Nephron (organoid): Measurements from ENCODE around the gene SOAT2.
A peak's percentile ranks its signal among the peaks of the same experiment; 100 is the strongest.

Experiments
- H3K27ac Mint-ChIP-seq, 3 experiments: 2 replicates each; pipeline ENCODE4 v1.8.0; 2020; ENCODE audit warnings: mixed read lengths in 3 of 3, mild to moderate bottlenecking in 2 of 3, moderate library complexity in 1 of 3
- H3K27me3 Mint-ChIP-seq: 2 replicates; pipeline ENCODE4 v1.8.0; 2021; ENCODE audit warnings: low read depth, mild to moderate bottlenecking, moderate library complexity, mixed read lengths
- H3K36me3 Mint-ChIP-seq: 2 replicates; pipeline ENCODE4 v1.8.0; 2020; ENCODE audit warnings: low read depth, mixed read lengths
- H3K4me1 Mint-ChIP-seq: 2 replicates; pipeline ENCODE4 v1.8.0; 2020; ENCODE audit warnings: mixed read lengths
- H3K4me3 Mint-ChIP-seq, 3 experiments: 2 replicates each; pipeline ENCODE4 v1.8.0; 2020; ENCODE audit warnings: mild to moderate bottlenecking in 3 of 3, mixed read lengths in 3 of 3, moderate library complexity in 2 of 3
- H3K9me3 Mint-ChIP-seq: 2 replicates; pipeline ENCODE4 v1.8.0; 2020; ENCODE audit warnings: mixed read lengths
- CTCF ChIP-seq, 3 experiments: fragments of 200-600 bp; sonication (generic); IDR thresholded peaks; one replicate each; pipeline ENCODE4 v1.5.0; 2021; ENCODE audit warnings: antibody characterized with exemption in 3 of 3; ENCODE audit not compliant: unreplicated experiment in 3 of 3

SOAT2 gene

DNA sequence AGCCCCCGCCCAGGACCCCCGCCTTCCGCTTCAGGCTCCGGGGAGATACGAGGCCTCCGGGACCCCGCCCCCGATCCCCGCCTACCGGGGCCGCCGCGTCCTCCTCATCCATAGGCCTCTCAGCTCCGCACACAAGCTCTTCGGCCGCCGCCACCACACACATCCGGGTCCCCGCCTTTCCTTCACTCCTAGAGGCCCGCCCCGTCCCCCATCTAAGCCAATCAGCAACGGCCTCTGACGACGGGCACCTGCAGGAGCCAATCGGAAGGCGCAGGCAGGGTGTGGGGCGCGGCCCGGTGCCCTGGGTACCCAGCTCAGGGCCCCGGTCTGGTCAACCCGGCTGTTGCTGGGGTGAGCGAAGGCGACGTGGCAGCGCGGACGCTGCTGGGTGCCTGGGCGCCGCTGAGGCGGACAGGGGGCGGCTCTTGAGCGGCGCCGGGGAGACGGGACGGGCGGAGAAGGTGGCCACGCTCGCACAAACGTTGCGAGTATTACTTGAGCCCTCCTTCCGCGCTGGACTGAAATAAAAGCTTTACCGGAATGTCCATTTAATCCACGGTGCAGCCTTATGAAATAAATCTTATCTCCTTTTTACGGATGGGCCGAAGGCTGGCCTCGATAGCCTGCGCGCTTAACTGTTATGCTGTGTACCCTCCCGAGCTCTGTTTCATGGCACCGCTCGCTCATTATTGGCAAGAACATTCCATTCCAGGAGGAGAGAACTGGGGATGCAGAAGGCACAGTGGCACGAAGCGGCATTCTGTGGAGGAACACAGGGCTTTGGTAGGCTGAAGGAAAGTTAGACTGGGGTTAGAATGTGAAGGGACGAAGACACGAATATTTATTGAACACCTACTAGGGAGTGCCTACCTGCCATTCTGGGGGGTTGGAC lies 23.8 kb upstream of the SOAT2 start, which contains the start of gene SPRYD3:
Gene SPRYD3, minus strand, starts transcription at position 165 of the 892 bp plus-strand sequence. Its CDS starts 57 bp downstream, at position 108.
- peak within 1 kb of the TSS; percentile 97 to 98 (median 98) for H3K27ac Mint-ChIP-seq
- no peak for TF ChIP-seq CTCF (IDR thresholded peaks at IDR 0.05; ENCODE audit: unreplicated experiment in 3 of 3)
- peak within 1 kb of the TSS; percentile 89 to 92 (median 90) for H3K4me3 Mint-ChIP-seq
- H3K4me1 Mint-ChIP-seq, result peaks cover 29% of the 10 kb centered on the region
- peaks cover 27% of the 10 kb centered on the region for H3K36me3 Mint-ChIP-seq
- no peaks in the 10 kb centered on the region for H3K27me3 Mint-ChIP-seq
- no peaks in the 10 kb centered on the region for H3K9me3 Mint-ChIP-seq

DNA sequence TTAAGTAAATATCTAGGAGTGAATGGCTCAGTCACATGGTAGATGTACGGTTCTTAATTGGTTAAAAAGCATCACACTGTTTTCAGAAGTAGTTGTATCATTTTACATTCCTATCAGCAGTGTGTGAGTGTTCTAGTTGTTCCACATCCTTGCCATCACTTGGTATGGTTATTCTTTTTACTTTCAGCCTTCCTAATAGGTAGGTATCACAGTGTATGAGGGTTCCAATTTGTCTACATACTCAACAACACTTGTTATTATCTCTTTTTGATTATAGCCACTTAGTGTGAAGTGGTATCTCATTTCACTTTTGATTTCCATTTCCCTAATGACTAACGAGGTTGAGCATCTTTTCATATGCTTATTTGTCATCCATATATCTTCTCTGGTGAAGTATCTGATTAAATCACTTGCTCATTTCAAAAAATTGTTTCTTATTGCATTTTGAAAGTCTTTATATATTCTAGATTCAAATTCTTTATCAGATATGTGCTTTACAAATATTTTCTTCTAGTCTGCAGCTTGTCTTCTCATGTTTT lies 20.6 kb upstream of the SOAT2 start:
- Mint-ChIP-seq H3K4me3 (no peak overlapping the region), H3K9me3 (peaks cover 3% of the 10 kb centered on the region), H3K27me3 (no peaks in the 10 kb centered on the region), H3K4me1 (peaks cover 17% of the 10 kb centered on the region), H3K36me3 (no peaks in the 10 kb centered on the region), H3K27ac (no peak overlapping the region)
- TF ChIP-seq CTCF (IDR thresholded peaks at IDR 0.05; ENCODE audit: unreplicated experiment in 3 of 3), result no peak

GRCh38 chr12:53086361-53086760 lies 16.9 kb upstream of the SOAT2 start:
- no peaks in the 10 kb centered on the region for H3K36me3 Mint-ChIP-seq
- no peaks in the 10 kb centered on the region for H3K27me3 Mint-ChIP-seq
- no peaks in the 10 kb centered on the region for H3K4me1 Mint-ChIP-seq
- no peak for TF ChIP-seq CTCF (IDR thresholded peaks at IDR 0.05; ENCODE audit: unreplicated experiment in 3 of 3)
- peaks cover 3% of the 10 kb centered on the region for H3K9me3 Mint-ChIP-seq
- no peak overlapping the region for H3K4me3 Mint-ChIP-seq
- H3K27ac Mint-ChIP-seq, result no peak overlapping the region

DNA sequence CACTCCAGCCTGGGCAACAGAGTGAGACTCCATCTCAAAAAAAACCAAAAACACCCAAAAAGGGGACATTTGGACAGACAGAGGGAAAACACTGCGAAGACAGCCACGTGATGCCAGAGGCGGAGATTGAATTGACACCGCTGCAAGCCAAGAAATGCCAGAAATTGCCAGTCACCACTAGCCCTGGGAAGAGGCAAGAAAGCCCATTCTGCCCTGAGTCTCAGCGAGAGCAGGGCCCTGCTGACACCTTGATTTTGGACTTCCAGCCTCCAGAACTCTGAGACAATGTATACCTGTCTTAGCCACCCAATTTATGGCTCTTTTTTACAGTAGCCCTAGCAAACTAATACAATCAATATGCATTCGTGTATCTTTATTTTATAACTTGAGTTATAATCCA lies 13.2 kb upstream of the SOAT2 start:
- Mint-ChIP-seq H3K27ac (no peak overlapping the region), H3K4me3 (no peak overlapping the region), H3K27me3 (peaks cover 5% of the 10 kb centered on the region), H3K36me3 (no peaks in the 10 kb centered on the region), H3K9me3 (peaks cover 3% of the 10 kb centered on the region), H3K4me1 (peaks cover 8% of the 10 kb centered on the region)
- TF ChIP-seq CTCF (IDR thresholded peaks at IDR 0.05; ENCODE audit: unreplicated experiment in 3 of 3), result no peak

DNA sequence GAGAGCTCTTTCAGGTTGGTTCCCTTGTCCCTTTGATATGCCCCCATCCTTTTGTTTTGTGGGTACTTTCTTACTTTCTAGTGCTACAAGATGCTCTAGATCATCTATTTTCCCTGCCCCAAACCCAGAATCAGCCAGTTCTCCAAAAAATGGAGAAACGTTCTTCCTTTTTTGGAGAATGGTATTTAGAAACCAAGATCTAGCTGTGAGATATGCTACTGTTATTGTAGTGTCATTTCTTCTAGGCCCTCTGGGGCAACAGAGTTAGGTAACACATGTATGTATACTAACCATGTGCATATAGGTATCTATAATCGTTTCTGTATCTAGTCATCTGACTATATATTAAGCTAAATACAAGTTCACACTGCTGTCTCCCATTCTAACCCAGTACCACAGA lies 12.7 kb upstream of the SOAT2 start:
- TF ChIP-seq CTCF (IDR thresholded peaks at IDR 0.05; ENCODE audit: unreplicated experiment in 3 of 3), result no peak
- Mint-ChIP-seq H3K27ac (peak overlapping the region in 1 of 3 experiments; percentile 24), H3K4me1 (peaks cover 8% of the 10 kb centered on the region), H3K4me3 (no peak overlapping the region), H3K9me3 (peaks cover 3% of the 10 kb centered on the region), H3K27me3 (peaks cover 5% of the 10 kb centered on the region), H3K36me3 (no peaks in the 10 kb centered on the region)
